PFSK-1 (cell line): ENCODE data around the gene ANO10.

Source experiments
- FOXP2 ChIP-seq: optimal IDR thresholded peaks from 2 replicates; pipeline ENCODE3; 2011; ENCODE audit warnings: borderline replicate concordance, control low read depth, inconsistent platforms; ENCODE audit not compliant: insufficient read depth; ENCODE audit errors: extremely low read length, extremely low read depth
- POLR2AphosphoS5 ChIP-seq: IDR thresholded peaks from 2 replicates; pipeline ENCODE4 v1.6.1; 2012; ENCODE audit warnings: low read depth, mild to moderate bottlenecking, control low read depth, low read length, moderate library complexity
- REST ChIP-seq, 2 experiments: IDR thresholded peaks; 2 replicates each; pipeline versions ENCODE4 v1.6.1 to v1.8.0; 2011 to 2012; ENCODE audit warnings: low read depth in 2 of 2, low read length in 2 of 2, control low read depth in 1 of 2, inconsistent platforms in 1 of 2, mild to moderate bottlenecking in 1 of 2, moderate library complexity in 1 of 2; ENCODE audit not compliant: insufficient read depth in 1 of 2
- SIN3A ChIP-seq: IDR thresholded peaks from 2 replicates; pipeline ENCODE4 v1.6.1; 2012; ENCODE audit warnings: mild to moderate bottlenecking, low read length, moderate library complexity, borderline replicate concordance; ENCODE audit not compliant: insufficient read depth
- TAF1 ChIP-seq: IDR thresholded peaks from 2 replicates; pipeline ENCODE4 v1.6.1; 2012; ENCODE audit warnings: low read length, control low read depth, borderline replicate concordance; ENCODE audit not compliant: insufficient read depth

The ANO10 gene

GRCh38 chr3:43363621-43364266 is 258.1 kb downstream of the ANO10 start:
- no peak for TF ChIP-seq SIN3A
- TF ChIP-seq POLR2AphosphoS5 = no peak
- no peak for TF ChIP-seq TAF1
- TF ChIP-seq FOXP2 = no peak
- TF ChIP-seq REST (IDR thresholded peaks at IDR 0.05; ENCODE audit: insufficient read depth in 1 of 2, low read depth in 2 of 2, low read length in 2 of 2) = no peak

DNA sequence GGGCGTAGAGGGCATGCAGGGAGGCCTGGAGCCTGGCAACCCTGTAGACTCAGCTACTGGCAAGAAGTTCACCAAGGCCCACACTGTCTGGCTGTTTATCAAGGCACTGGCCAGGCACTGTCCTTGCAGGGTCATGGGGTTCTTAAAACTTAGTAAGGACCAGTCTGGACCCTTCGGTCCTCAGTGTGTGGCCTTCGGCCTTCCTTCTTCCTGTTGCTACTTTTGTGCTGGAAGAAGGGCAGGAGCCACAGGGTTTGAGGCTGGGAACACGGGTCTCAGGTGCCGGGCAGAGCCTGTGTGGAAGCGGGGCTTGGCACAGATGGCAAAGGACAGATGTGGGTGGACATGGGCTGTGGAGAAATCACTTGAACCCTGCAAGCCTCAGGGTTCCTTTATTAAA is 258.9 kb downstream of the ANO10 start:
- TF ChIP-seq FOXP2 (no peak), SIN3A (no peak), POLR2AphosphoS5 (no peak)

DNA sequence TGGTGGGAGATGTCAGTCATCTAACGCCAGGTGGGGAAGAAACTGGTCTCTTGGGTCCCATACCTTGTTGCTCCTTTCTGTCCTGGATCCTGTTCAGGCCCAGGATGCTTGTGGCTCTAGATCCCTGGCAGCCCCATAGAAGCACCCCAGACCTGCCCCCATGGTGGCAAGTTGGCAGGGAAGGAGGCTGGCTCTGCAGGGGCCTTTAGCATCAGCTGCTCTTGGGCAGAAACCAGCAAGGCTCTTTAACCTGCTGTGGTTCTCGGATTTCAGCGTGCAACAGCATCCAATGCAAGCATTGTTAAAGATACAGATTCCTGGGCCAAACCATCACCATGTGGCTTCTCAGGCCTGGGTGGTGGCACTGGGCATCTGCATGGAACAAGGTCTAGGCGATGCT is 259.6 kb downstream of the ANO10 start:
- TF ChIP-seq POLR2AphosphoS5 (no peak), SIN3A (no peak), TAF1 (no peak), REST (IDR thresholded peaks at IDR 0.05; ENCODE audit: insufficient read depth in 1 of 2, low read depth in 2 of 2, low read length in 2 of 2) (no peak), FOXP2 (no peak)

- no peak for TF ChIP-seq SIN3A
- TF ChIP-seq POLR2AphosphoS5 = no peak
- no peak for TF ChIP-seq FOXP2
- no peak for TF ChIP-seq TAF1
- no peak for TF ChIP-seq REST (IDR thresholded peaks at IDR 0.05; ENCODE audit: insufficient read depth in 1 of 2, low read depth in 2 of 2, low read length in 2 of 2)
These were observed 260.7 kb downstream of the ANO10 start for GRCh38 chr3:43361077-43361476.

DNA sequence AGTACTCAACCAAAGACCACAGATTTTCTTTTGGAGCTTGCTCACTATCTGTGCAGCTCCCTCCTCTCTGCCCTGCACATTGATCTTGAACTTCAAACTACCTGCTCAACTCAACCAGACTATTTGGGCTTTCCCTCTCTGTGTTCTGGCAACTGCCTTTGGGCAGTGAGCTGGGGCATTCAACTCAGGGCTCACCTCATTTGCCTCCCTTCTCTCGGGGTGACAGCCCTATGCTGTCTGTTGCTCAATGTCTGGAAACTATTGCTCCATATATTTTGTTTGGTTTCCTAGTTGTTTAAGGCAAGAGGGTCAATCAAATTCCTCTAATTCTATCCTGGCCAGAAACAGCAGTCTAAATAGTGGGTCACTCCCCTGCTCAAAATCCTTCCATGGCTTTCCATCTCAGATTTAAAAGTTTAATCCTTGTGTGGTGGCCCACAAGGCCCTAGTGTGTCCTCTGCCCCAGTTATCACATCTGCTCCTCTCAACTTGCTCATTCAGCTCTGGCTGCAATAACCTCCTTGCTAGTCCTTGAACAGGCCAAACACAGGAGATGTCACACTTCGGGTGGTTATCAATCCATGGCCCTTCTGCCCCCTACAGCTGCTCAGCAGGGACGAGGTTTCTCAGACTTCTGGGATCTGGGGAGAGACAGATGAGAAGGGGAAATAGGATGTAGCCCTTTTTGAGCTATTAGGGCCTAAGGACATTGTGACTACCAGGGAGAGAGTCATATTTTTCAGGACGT is 267.7 kb downstream of the ANO10 start:
- TF ChIP-seq REST (IDR thresholded peaks at IDR 0.05; ENCODE audit: insufficient read depth in 1 of 2, low read depth in 2 of 2, low read length in 2 of 2) = no peak
- no peak for TF ChIP-seq SIN3A
- TF ChIP-seq TAF1 = no peak
- TF ChIP-seq FOXP2 = no peak
